ENCODE data around the gene PGR. TPM values are rescaled to one million over a fixed set of nuclear protein-coding genes. Genes with fewer than 3 reads are reported as not detected.
"Not testable (repeated sequence)": the region's sequence is repeated elsewhere in the genome, so short reads cannot be mapped to it uniquely, and the experiment has no call there.

PGR gene
- total RNA-seq, 1 donor from 2014 or later: not detected

DNA sequence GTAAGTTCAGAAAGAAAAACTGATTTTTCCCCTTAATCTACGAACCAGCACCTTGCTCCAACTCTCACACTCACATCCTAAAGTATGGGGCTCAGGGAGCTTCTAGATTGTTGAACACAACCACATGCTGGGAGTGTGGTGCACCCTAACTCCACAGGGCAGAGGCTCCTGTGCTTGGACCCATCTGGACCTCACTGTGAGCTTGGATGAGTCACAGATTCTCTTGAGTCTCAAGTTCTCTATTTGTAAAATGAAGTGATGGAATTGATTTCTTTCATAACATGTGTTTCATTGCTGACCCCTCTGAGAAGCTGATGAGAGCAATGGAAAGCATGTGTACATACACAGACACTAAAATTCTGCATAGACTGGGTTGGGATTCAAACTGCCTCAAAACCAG is 109.7 kb downstream of the PGR start:
- DNase-seq (ENCODE audit: low read depth) (no peak), FAIRE-seq (no peak)
- no peak overlapping the region for H3K4me3 ChIP-seq (ENCODE audit: low read depth, low read length)
- TF ChIP-seq CTCF (IDR thresholded peaks at IDR 0.05; ENCODE audit: insufficient read depth, low read length, severe bottlenecking): no peak
- no peaks in the 10 kb centered on the region for H3K36me3 ChIP-seq (ENCODE audit: control insufficient read depth, insufficient read depth, low read length)
- H3K27me3 ChIP-seq (ENCODE audit: control insufficient read depth, insufficient read depth, low read length): no peaks in the 10 kb centered on the region

- FAIRE-seq (no peak), DNase-seq (ENCODE audit: low read depth) (no peak)
- Histone ChIP-seq H3K36me3 (ENCODE audit: control insufficient read depth, insufficient read depth, low read length) (no peaks in the 10 kb centered on the region), H3K27me3 (ENCODE audit: control insufficient read depth, insufficient read depth, low read length) (no peaks in the 10 kb centered on the region), H3K4me3 (ENCODE audit: low read depth, low read length) (no peak overlapping the region)
- no peak for TF ChIP-seq CTCF (IDR thresholded peaks at IDR 0.05; ENCODE audit: insufficient read depth, low read length, severe bottlenecking)
Measured at GRCh38 chr11:101014600-101015285, 114.9 kb downstream of the PGR start.

- H3K27me3 ChIP-seq (ENCODE audit: control insufficient read depth, insufficient read depth, low read length); H3K4me3 ChIP-seq (ENCODE audit: low read depth, low read length); FAIRE-seq; H3K36me3 ChIP-seq (ENCODE audit: control insufficient read depth, insufficient read depth, low read length); DNase-seq (ENCODE audit: low read depth): not testable (repeated sequence)
Measured at GRCh38 chr11:101013702-101014101, 115.9 kb downstream of the PGR start.

DNA sequence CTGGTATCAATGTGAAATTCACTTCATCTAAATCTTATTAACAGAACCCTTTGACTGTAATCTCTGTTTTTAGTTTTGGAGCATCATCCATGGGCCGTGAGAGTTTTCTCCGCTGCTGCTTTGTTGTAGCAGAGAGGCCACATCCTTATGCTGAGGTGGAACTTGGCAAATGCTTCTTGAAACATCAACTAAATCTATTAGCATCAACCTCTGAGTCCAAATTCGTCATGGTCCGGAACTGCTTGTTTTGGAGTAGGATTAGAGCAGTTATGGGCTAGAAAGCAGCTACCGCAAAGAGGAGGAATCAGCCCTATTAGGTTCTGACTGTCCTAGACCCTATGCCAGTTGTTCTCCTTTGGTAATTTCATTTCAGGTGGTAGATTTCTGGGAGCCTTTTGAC is 117.7 kb downstream of the PGR start:
- Histone ChIP-seq H3K36me3 (ENCODE audit: control insufficient read depth, insufficient read depth, low read length) (no peaks in the 10 kb centered on the region), H3K4me3 (ENCODE audit: low read depth, low read length) (no peak overlapping the region), H3K27me3 (ENCODE audit: control insufficient read depth, insufficient read depth, low read length) (no peaks in the 10 kb centered on the region)
- FAIRE-seq (no peak), DNase-seq (ENCODE audit: low read depth) (no peak)
- TF ChIP-seq CTCF (IDR thresholded peaks at IDR 0.05; ENCODE audit: insufficient read depth, low read length, severe bottlenecking): no peak

DNA sequence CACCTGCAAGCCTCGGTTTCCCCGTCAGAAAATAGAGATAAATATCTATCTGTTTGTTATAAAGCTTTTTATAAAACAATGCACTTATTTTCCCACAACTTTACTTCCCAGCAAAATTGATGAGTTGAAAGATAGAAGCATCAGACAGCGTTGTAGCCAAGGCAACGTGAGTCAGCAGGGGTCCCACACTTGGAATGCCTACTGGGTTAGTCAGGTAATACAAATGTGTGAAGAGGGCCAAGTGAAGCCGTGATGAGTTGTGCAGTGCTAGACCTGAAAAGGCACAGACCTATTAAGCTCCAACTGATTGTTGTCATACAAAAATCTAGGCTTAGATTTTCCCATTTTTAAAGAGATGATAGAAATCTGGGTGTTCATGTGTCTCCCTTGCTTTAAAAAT is 118.7 kb downstream of the PGR start:
- Histone ChIP-seq H3K36me3 (ENCODE audit: control insufficient read depth, insufficient read depth, low read length) (no peaks in the 10 kb centered on the region), H3K27me3 (ENCODE audit: control insufficient read depth, insufficient read depth, low read length) (no peaks in the 10 kb centered on the region), H3K4me3 (ENCODE audit: low read depth, low read length) (no peak overlapping the region)
- FAIRE-seq: no peak
- no peak for TF ChIP-seq CTCF (IDR thresholded peaks at IDR 0.05; ENCODE audit: insufficient read depth, low read length, severe bottlenecking)
- DNase-seq (ENCODE audit: low read depth): no peak

DNA sequence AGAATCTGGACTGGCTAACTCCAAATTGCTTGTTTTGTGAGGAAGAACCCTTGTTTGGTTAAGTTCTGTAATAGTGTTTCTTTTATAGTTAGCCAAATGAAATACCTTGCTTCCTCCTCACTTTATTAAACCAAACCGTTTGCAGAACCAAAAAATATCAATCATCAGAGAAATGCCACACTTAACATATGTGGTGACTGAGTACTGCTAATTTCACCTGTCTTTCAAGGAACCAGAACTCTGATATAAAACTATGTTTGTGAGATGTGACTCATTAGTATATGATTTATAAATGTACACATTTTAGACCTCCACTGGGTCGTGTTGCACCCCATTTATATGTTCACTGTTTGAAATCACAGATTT is 119.9 kb downstream of the PGR start:
- no peak for FAIRE-seq
- no peak for TF ChIP-seq CTCF (IDR thresholded peaks at IDR 0.05; ENCODE audit: insufficient read depth, low read length, severe bottlenecking)

More for the DNA sequence above, 119.9 kb downstream of the PGR start:
- Histone ChIP-seq H3K36me3 (ENCODE audit: control insufficient read depth, insufficient read depth, low read length) (no peaks in the 10 kb centered on the region), H3K4me3 (ENCODE audit: low read depth, low read length) (no peak overlapping the region), H3K27me3 (ENCODE audit: control insufficient read depth, insufficient read depth, low read length) (no peaks in the 10 kb centered on the region)
- DNase-seq (ENCODE audit: low read depth): no peak

All from bronchial epithelial cell (primary cell).